Psoas muscle (tissue), 8 donors: ENCODE measurements around the gene PCGF3. TPM values are rescaled to one million over a fixed set of nuclear protein-coding genes. Genes with fewer than 3 reads are reported as not detected.
"Not testable (repeated sequence)": the region's sequence is repeated elsewhere in the genome, so short reads cannot be mapped to it uniquely, and the experiment has no call there.

Experiments
- ATAC-seq, 4 donors: fragments of 200-7000 bp; cut with Tn5 transposase; one replicate each; pipeline ENCODE4 v1.9.1; 2020; ENCODE audit warnings: moderate library complexity in 3 of 4, mild to moderate bottlenecking in 2 of 4
- DNase-seq, 2 donors: peaks; one replicate each; pipeline ENCODE4 v3.0.0-alpha.2; 2020
- H3K27ac ChIP-seq: fragments of 200-600 bp; one replicate; pipeline ENCODE4 v1.8.0; 2022
- H3K27me3 ChIP-seq, 3 donors: fragments of 200-600 bp in 1 of 3; one replicate each; pipeline versions ENCODE4 v1.6.1 to v1.8.0; 2013 to 2022; ENCODE audit warnings: low read length in 2 of 3, mild to moderate bottlenecking in 2 of 3, moderate library complexity in 1 of 3; ENCODE audit not compliant: insufficient read depth in 3 of 3
- H3K36me3 ChIP-seq, 2 donors: fragments of 200-600 bp in 1 of 2; one replicate each; pipeline versions ENCODE4 v1.6.1 to v1.8.0; 2013 to 2022; ENCODE audit warnings: low read depth in 1 of 2, mild to moderate bottlenecking in 1 of 2, moderate library complexity in 1 of 2; ENCODE audit not compliant: insufficient read depth in 1 of 2
- H3K4me1 ChIP-seq: fragments of 200-600 bp; one replicate; pipeline ENCODE4 v1.8.0; 2022
- H3K4me3 ChIP-seq: fragments of 200-600 bp; one replicate; pipeline ENCODE4 v1.8.0; 2022; ENCODE audit warnings: mild to moderate bottlenecking
- H3K9me3 ChIP-seq: fragments of 200-600 bp; one replicate; pipeline ENCODE4 v1.8.0; 2022
- WGBS, 3 donors: extraction: QIAGEN DNeasy Blood & Tissue Kit; methylation state at CpG; one replicate each; pipeline versions ENCODE4 v1.1.6 to v1.1.7; 2013; 5-methylcytosine and 5-hydroxymethylcytosine counted together
- intact Hi-C, 2 donors: fragments of 100-400 bp; cut with DNase I; formaldehyde crosslinking; loops; one replicate each; pipeline versions ENCODE4 v1.11.0 to v1.14.2; 2022
- polyA plus RNA-seq, 3 donors: library from polyadenylated mRNA; stranded (reverse); fragments of 200-250 nt; gene quantifications; one replicate each; pipeline ENCODE4 v1.2.3, GENCODE V29; 2013
- total RNA-seq, 4 donors: library from RNA; stranded (reverse); fragmentation: NEBNext Ultra II Directional in 2 of 4; extraction: Animal tissue kit (Norgen Biotek cat#: 25700) in 2 of 4; gene quantifications; one replicate each; pipeline versions ENCODE4 v1.2.1 to v1.2.4, GENCODE V29; 2021 to 2023
- TF ChIP-seq, protein P1 (sequence below): fragments of 200-600 bp; IDR thresholded peaks from one replicate; pipeline ENCODE4 v1.8.0; 2022; ENCODE audit warnings: antibody characterized with exemption
- donor health status: healthy with polysubstance abuse.
- donor health status: DM: no; HTN: no; CAD: no; lungs with moderate emphysema.
- donor health status: Bipolar disorder and iron deficiency.
- donor health status: healthy.
- donor health status: DM: yes; HTN: yes; CAD: no.
- donor health status: DM: no; HTN: no; CAD: no.
- donor health status: DM: no; HTN: no; CAD: no.
- donor health status: DM: yes; HTN: yes; CAD: no.

Gene PCGF3
- total and polyA plus RNA-seq, 7 donors = 10.9 to 19.2 (median 15.1) TPM

DNA sequence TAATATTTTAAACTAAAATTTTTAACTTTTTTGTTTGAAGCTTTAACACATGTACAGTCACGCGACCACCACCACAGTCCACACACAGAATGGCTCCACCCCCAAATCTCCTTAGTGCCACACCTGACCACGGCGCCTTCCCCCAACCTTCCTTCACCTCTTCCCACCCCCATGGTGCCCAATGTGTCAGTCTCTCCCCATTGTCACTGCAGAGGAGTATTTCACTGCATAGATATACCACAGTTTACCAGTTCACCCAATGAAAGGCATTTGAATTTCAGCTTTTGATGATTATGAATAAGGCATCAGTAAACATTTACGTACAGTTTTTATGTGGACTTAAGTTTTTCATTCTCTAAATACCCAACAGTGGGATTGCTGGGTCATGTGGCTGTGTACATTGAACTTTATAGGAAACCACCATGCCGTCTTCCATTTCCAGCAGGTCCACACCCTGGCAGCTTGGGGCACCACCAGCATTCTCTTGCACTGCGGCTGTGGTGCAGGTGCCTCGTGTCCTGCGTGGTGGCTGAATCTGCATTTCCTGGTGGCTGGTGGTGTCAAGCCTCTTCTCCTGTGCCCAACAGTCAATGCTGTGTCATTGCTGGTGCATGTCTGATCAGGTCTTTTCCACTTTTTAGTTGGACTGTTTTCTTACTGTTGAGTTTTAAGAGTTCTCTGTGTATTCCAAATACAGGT lies 71.3 kb downstream of the PCGF3 start:
- Histone ChIP-seq H3K9me3 (no peaks in the 10 kb centered on the region), H3K27ac (no peak overlapping the region), H3K4me1 (peaks cover 28% of the 10 kb centered on the region), H3K27me3 (no peaks in the 10 kb centered on the region), H3K36me3 (peaks cover 3 to 46% of the 10 kb centered on the region in 2 donors), H3K4me3 (no peak overlapping the region)
- WGBS, 3 donors = 91 to 99% (median 95%) methylated on average over 9 of the region's 9 CpGs
- intact Hi-C loops = no loop called here
- ATAC-seq = no peak
- TF ChIP-seq, protein P1, sequence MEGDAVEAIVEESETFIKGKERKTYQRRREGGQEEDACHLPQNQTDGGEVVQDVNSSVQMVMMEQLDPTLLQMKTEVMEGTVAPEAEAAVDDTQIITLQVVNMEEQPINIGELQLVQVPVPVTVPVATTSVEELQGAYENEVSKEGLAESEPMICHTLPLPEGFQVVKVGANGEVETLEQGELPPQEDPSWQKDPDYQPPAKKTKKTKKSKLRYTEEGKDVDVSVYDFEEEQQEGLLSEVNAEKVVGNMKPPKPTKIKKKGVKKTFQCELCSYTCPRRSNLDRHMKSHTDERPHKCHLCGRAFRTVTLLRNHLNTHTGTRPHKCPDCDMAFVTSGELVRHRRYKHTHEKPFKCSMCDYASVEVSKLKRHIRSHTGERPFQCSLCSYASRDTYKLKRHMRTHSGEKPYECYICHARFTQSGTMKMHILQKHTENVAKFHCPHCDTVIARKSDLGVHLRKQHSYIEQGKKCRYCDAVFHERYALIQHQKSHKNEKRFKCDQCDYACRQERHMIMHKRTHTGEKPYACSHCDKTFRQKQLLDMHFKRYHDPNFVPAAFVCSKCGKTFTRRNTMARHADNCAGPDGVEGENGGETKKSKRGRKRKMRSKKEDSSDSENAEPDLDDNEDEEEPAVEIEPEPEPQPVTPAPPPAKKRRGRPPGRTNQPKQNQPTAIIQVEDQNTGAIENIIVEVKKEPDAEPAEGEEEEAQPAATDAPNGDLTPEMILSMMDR = no peak
- peak in 1 of 2 donors; percentile 41 for DNase-seq

- Histone ChIP-seq H3K27ac (no peak overlapping the region), H3K27me3 (no peaks in the 10 kb centered on the region), H3K4me3 (no peak overlapping the region), H3K4me1 (peaks cover 27% of the 10 kb centered on the region), H3K36me3 (peaks cover 3 to 46% of the 10 kb centered on the region in 2 donors), H3K9me3 (no peaks in the 10 kb centered on the region)
- TF ChIP-seq, protein P1 = no peak
- DNase-seq (peak in 1 of 2 donors; percentile 2), ATAC-seq (no peak)
- intact Hi-C loops = no loop called here
- 86 to 94% (median 93%) methylated on average over 6 of the region's 6 CpGs for WGBS, 3 donors
Measured at GRCh38 chr4:777520-778262, 72.1 kb downstream of the PCGF3 start.

- H3K27ac ChIP-seq = no peak overlapping the region
- no peaks in the 10 kb centered on the region for H3K9me3 ChIP-seq
- peaks cover 3 to 44% of the 10 kb centered on the region in 2 donors for H3K36me3 ChIP-seq
- TF ChIP-seq, protein P1 = no peak
- peak overlapping the region; percentile 100 for H3K4me3 ChIP-seq
- DNase-seq = peak in 1 of 2 donors; percentile 39
- peaks cover 16% of the 10 kb centered on the region for H3K4me1 ChIP-seq
- no peak for ATAC-seq
- intact Hi-C loops = no loop called here
- H3K27me3 ChIP-seq = peaks cover 0 to 1% (median 0%) of the 10 kb centered on the region in 3 donors
- WGBS, 3 donors = 86 to 93% (median 91%) methylated on average over 2 of the region's 2 CpGs
Measured at GRCh38 chr4:779555-779954, 73.9 kb downstream of the PCGF3 start.

DNA sequence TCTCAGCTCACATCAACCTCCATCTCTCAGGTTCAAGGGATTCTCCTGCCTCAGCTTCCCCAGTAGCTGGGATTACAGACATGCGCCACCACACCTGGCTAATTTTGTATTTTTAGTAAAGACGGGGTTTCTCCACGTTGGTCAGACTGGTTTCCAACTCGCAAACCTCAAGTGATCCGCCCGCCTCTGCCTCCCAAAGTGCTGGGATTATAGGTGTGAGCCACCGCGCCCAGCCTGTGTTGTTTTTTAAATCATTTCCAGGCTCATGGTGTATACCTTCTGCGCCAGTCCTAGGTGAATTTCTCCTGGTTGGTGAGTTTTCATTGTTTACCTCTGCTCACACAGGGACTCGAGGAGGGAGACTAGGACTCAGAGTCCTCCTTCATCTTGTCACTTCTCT lies 74.6 kb downstream of the PCGF3 start:
- Histone ChIP-seq H3K36me3 (peaks cover 3 to 41% of the 10 kb centered on the region in 2 donors), H3K4me1 (peaks cover 16% of the 10 kb centered on the region), H3K4me3 (peak overlapping the region; percentile 100)
- H3K27ac ChIP-seq, ATAC-seq, H3K9me3 ChIP-seq, H3K27me3 ChIP-seq: not testable (repeated sequence)
- intact Hi-C loops = loop anchor here in 1 of 2 donors (10.0 kb wide), 1 partner anchor 145 kb away; no protein-coding TSS in a partner anchor
- DNase-seq = peak in 1 of 2 donors; percentile 22
- WGBS, 3 donors = 79 to 82% (median 80%) methylated on average over 10 of the region's 10 CpGs
